HEK293 (cell line): ENCODE results near the gene DAND5.

ENCODE experiments used
- CTCF ChIA-PET: fragments of 350-600 bp; formaldehyde crosslinking; extraction: SDS; loops from one replicate; lab custom pipeline; 2021; ENCODE audit warnings: antibody characterized with exemption; lab: Yijun Ruan, JAX
- POLR2A ChIA-PET: fragments of 300-600 bp; formaldehyde crosslinking; extraction: SDS; loops from one replicate; lab custom pipeline; 2020; ENCODE audit warnings: antibody characterized with exemption, inconsistent platforms; lab: Yijun Ruan, JAX
- H3K27ac ChIP-seq: fragments of 200-500 bp; sonication (Bioruptor generic); 2 replicates; pipeline ENCODE4 v1.5.1; 2014; ENCODE audit warnings: low read depth, low read length, control low read depth, inconsistent platforms; ENCODE audit errors: extremely low read depth
- H3K36me3 ChIP-seq, 2 experiments: fragments of 200-500 bp in 1 of 2; sonication (Bioruptor generic) in 1 of 2; 1 replicate in 1 of 2; 2 replicates in 1 of 2; pipeline ENCODE4 v1.5.1; 2014 to 2017; ENCODE audit warnings: inconsistent platforms in 2 of 2, low read length in 2 of 2; ENCODE audit not compliant: control insufficient read depth in 2 of 2, insufficient read depth in 1 of 2
- H3K4me1 ChIP-seq: fragments of 200-500 bp; sonication (Bioruptor generic); 2 replicates; pipeline ENCODE4 v1.5.1; 2014; ENCODE audit warnings: mild to moderate bottlenecking, low read length, inconsistent platforms; ENCODE audit not compliant: control insufficient read depth, insufficient read depth
- H3K4me3 ChIP-seq: 2 replicates; pipeline ENCODE4 v1.5.1; 2011; ENCODE audit warnings: low read depth, mild to moderate bottlenecking, control low read depth, low read length, moderate library complexity
- H3K9me3 ChIP-seq: fragments of 200-500 bp; sonication (Bioruptor generic); 2 replicates; pipeline ENCODE4 v1.5.1; 2014; ENCODE audit warnings: low read depth, low read length, inconsistent platforms; ENCODE audit not compliant: control insufficient read depth, insufficient read depth
- GLIS2 ChIP-seq: fragments of 450-650 bp; formaldehyde crosslinking; IDR thresholded peaks from 2 replicates; pipeline ENCODE4 v1.5.1; 2016; ENCODE audit warnings: missing biosample characterization, missing genetic modification characterization
- HOXC10 ChIP-seq: sonication (generic); formaldehyde crosslinking; IDR thresholded peaks from 2 replicates; pipeline ENCODE4 v1.8.1; 2023; ENCODE audit warnings: mild to moderate bottlenecking, missing genetic modification reagents
- MEIS1 ChIP-seq: sonication (generic); formaldehyde crosslinking; IDR thresholded peaks from 2 replicates; pipeline ENCODE4 v1.8.1; 2022; ENCODE audit warnings: missing genetic modification reagents, mild to moderate bottlenecking, borderline replicate concordance
- SALL2 ChIP-seq: fragments of 450-650 bp; formaldehyde crosslinking; IDR thresholded peaks from 2 replicates; pipeline ENCODE4 v1.5.0; 2017; ENCODE audit warnings: missing biosample characterization, mild to moderate bottlenecking, missing genetic modification characterization, borderline replicate concordance
- TRIM28 ChIP-seq: IDR thresholded peaks from 2 replicates; pipeline ENCODE4 v1.6.1; 2011; ENCODE audit warnings: low read length, control low read depth, borderline replicate concordance
- YY2 ChIP-seq: fragments of 450-650 bp; formaldehyde crosslinking; IDR thresholded peaks from 2 replicates; pipeline ENCODE4 v1.5.1; 2016; ENCODE audit warnings: missing biosample characterization, missing genetic modification characterization
- ZBTB21 ChIP-seq: fragments of 450-650 bp; formaldehyde crosslinking; IDR thresholded peaks from 2 replicates; pipeline ENCODE4 v1.5.1; 2017; ENCODE audit warnings: missing biosample characterization, missing genetic modification characterization
- ZNF239 ChIP-seq: fragments of 450-650 bp; formaldehyde crosslinking; IDR thresholded peaks from 2 replicates; pipeline ENCODE4 v1.5.1; 2016; ENCODE audit warnings: missing biosample characterization, missing genetic modification characterization
- ZNF394 ChIP-seq: fragments of 450-650 bp; formaldehyde crosslinking; IDR thresholded peaks from 2 replicates; pipeline ENCODE4 v1.5.1; 2016; ENCODE audit warnings: missing biosample characterization, missing genetic modification characterization, mild to moderate bottlenecking, moderate library complexity, borderline replicate concordance
- ZNF600 ChIP-seq: fragments of 450-650 bp; formaldehyde crosslinking; IDR thresholded peaks from 2 replicates; pipeline ENCODE4 v1.5.1; 2016; ENCODE audit warnings: missing biosample characterization, missing genetic modification characterization
- ZNF621 ChIP-seq: fragments of 450-650 bp; formaldehyde crosslinking; IDR thresholded peaks from 2 replicates; pipeline ENCODE4 v1.5.1; 2017; ENCODE audit warnings: missing biosample characterization, missing genetic modification characterization
- ZNF701 ChIP-seq: fragments of 450-650 bp; formaldehyde crosslinking; IDR thresholded peaks from 2 replicates; pipeline ENCODE4 v1.5.1; 2016; ENCODE audit warnings: missing biosample characterization, missing genetic modification characterization
- ZNF768 ChIP-seq: fragments of 450-650 bp; formaldehyde crosslinking; IDR thresholded peaks from 2 replicates; pipeline ENCODE4 v1.5.1; 2018; ENCODE audit warnings: missing biosample characterization, mild to moderate bottlenecking, missing genetic modification characterization
- ZNF776 ChIP-seq: fragments of 450-650 bp; formaldehyde crosslinking; IDR thresholded peaks from 2 replicates; pipeline ENCODE4 v1.5.0; 2017; ENCODE audit warnings: missing biosample characterization, missing genetic modification characterization, borderline replicate concordance
- TF ChIP-seq, protein P1 (sequence below): fragments of 450-650 bp; formaldehyde crosslinking; IDR thresholded peaks from 2 replicates; pipeline ENCODE4 v1.5.1; 2016; ENCODE audit warnings: missing biosample characterization, missing genetic modification characterization
- TF ChIP-seq, protein P2 (sequence below): fragments of 450-650 bp; formaldehyde crosslinking; IDR thresholded peaks from 2 replicates; pipeline ENCODE4 v1.5.1; 2016; ENCODE audit warnings: missing biosample characterization, missing genetic modification characterization
- TF ChIP-seq, protein P3 (sequence below): fragments of 450-650 bp; formaldehyde crosslinking; conservative IDR thresholded peaks from 2 replicates; pipeline ENCODE4 v1.5.1; 2016; ENCODE audit warnings: low read depth, missing biosample characterization, missing genetic modification characterization
- TF ChIP-seq, protein P4 (sequence below): fragments of 450-650 bp; formaldehyde crosslinking; IDR thresholded peaks from 2 replicates; pipeline ENCODE4 v1.5.1; 2016; ENCODE audit warnings: missing biosample characterization, missing genetic modification characterization

Gene DAND5

DNA sequence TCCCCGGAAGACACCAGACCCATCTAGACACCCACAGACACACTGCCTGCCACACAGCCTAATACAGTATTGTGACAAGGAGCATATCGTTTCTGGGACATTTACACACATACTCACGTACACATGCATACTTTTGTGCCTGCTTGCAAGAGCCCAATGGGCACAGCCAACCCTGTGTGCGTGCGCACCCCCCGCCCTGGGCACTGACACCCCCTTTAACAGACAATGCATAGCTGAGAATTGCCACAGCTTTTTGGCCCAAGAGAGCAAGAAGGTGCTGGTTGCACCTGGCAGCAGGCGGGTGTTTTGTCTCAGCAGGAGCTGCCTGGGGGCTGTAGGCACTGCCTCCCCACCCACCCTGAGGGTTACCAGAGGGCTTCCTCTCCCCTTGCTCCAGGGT, 24.2 kb downstream of the DAND5 start:
- Histone ChIP-seq H3K27ac (no peak overlapping the region), H3K9me3 (no peaks in the 10 kb centered on the region), H3K36me3 (peaks cover 0 to 2% of the 10 kb centered on the region in 2 experiments; a peak in 1 of 3 replicates), H3K4me1 (no peaks in the 10 kb centered on the region), H3K4me3 (no peak overlapping the region)
- ChIA-PET CTCF (interaction anchor here (1.1 to 1.6 kb wide), 4 partner anchors 8 to 101 kb away, joined by 3 to 9 read pairs (median 4); no protein-coding TSS in a partner anchor), POLR2A (no interaction called here)
- TF ChIP-seq, protein P1, sequence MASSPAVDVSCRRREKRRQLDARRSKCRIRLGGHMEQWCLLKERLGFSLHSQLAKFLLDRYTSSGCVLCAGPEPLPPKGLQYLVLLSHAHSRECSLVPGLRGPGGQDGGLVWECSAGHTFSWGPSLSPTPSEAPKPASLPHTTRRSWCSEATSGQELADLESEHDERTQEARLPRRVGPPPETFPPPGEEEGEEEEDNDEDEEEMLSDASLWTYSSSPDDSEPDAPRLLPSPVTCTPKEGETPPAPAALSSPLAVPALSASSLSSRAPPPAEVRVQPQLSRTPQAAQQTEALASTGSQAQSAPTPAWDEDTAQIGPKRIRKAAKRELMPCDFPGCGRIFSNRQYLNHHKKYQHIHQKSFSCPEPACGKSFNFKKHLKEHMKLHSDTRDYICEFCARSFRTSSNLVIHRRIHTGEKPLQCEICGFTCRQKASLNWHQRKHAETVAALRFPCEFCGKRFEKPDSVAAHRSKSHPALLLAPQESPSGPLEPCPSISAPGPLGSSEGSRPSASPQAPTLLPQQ (tag by site-specific recombination), result no peak
- TF ChIP-seq HOXC10 (no peak), ZNF239 (no peak), ZNF776 (no peak), ZNF701 (no peak), ZNF600 (tag by site-specific recombination) (no peak), YY2 (tag by site-specific recombination) (no peak), ZNF768 (no peak), SALL2 (tag by site-specific recombination) (no peak), ZBTB21 (no peak), GLIS2 (tag by site-specific recombination) (no peak), ZNF621 (no peak), MEIS1 (CRISPR knock-in tag) (no peak), ZNF394 (tag by site-specific recombination) (no peak), TRIM28 (no peak)
- TF ChIP-seq, protein P2, sequence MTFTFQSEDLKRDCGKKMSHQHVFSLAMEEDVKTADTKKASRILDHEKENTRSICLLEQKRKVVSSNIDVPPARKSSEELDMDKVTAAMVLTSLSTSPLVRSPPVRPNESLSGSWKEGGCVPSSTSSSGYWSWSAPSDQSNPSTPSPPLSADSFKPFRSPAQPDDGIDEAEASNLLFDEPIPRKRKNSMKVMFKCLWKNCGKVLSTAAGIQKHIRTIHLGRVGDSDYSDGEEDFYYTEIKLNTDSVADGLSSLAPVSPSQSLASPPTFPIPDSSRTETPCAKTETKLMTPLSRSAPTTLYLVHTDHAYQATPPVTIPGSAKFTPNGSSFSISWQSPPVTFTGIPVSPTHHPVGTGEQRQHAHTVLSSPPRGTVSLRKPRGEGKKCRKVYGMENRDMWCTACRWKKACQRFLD, result no peak
- TF ChIP-seq, protein P3, sequence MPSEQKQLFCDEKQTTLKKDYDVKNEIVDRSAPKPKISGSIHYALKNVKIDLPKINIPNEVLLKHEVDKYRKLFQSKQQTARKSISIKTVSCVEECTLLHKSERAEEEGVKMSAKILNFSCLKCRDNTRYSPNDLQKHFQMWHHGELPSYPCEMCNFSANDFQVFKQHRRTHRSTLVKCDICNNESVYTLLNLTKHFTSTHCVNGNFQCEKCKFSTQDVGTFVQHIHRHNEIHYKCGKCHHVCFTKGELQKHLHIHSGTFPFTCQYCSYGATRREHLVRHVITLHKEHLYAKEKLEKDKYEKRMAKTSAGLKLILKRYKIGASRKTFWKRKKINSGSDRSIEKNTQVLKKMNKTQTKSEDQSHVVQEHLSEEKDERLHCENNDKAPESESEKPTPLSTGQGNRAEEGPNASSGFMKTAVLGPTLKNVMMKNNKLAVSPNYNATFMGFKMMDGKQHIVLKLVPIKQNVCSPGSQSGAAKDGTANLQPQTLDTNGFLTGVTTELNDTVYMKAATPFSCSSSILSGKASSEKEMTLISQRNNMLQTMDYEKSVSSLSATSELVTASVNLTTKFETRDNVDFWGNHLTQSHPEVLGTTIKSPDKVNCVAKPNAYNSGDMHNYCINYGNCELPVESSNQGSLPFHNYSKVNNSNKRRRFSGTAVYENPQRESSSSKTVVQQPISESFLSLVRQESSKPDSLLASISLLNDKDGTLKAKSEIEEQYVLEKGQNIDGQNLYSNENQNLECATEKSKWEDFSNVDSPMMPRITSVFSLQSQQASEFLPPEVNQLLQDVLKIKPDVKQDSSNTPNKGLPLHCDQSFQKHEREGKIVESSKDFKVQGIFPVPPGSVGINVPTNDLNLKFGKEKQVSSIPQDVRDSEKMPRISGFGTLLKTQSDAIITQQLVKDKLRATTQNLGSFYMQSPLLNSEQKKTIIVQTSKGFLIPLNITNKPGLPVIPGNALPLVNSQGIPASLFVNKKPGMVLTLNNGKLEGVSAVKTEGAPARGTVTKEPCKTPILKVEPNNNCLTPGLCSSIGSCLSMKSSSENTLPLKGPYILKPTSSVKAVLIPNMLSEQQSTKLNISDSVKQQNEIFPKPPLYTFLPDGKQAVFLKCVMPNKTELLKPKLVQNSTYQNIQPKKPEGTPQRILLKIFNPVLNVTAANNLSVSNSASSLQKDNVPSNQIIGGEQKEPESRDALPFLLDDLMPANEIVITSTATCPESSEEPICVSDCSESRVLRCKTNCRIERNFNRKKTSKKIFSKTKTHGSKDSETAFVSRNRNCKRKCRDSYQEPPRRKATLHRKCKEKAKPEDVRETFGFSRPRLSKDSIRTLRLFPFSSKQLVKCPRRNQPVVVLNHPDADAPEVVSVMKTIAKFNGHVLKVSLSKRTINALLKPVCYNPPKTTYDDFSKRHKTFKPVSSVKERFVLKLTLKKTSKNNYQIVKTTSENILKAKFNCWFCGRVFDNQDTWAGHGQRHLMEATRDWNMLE (tag by site-specific recombination), result no peak
- TF ChIP-seq, protein P4, sequence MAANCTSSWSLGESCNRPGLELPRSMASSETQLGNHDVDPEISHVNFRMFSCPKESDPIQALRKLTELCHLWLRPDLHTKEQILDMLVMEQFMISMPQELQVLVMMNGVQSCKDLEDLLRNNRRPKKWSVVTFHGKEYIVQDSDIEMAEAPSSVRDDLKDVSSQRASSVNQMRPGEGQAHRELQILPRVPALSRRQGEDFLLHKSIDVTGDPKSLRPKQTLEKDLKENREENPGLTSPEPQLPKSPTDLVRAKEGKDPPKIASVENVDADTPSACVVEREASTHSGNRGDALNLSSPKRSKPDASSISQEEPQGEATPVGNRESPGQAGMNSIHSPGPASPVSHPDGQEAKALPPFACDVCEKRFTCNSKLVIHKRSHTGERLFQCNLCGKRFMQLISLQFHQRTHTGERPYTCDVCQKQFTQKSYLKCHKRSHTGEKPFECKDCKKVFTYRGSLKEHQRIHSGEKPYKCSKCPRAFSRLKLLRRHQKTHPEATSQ (tag by site-specific recombination), result no peak
